Muscle layer of duodenum (tissue), 2 donors: Measurements from ENCODE around the gene TTBK2.
A peak's percentile ranks its signal among the peaks of the same experiment; 100 is the strongest.

Experiments
- H3K27ac ChIP-seq: one replicate; pipeline ENCODE4 v1.7.0; 2013; ENCODE audit warnings: mild to moderate bottlenecking, low read length
- H3K27me3 ChIP-seq: one replicate; pipeline ENCODE4 v1.7.0; 2013; ENCODE audit warnings: low read depth, mild to moderate bottlenecking, control low read depth, low read length
- H3K36me3 ChIP-seq, 2 donors: one replicate each; pipeline ENCODE4 v1.7.0; 2013; ENCODE audit warnings: low read length in 2 of 2, control low read depth in 1 of 2, mild to moderate bottlenecking in 1 of 2; ENCODE audit not compliant: insufficient read depth in 2 of 2, control insufficient read depth in 1 of 2
- H3K4me1 ChIP-seq, 2 donors: one replicate each; pipeline ENCODE4 v1.7.0; 2013; ENCODE audit warnings: low read length in 2 of 2, mild to moderate bottlenecking in 2 of 2, control low read depth in 1 of 2, moderate library complexity in 1 of 2; ENCODE audit not compliant: insufficient read depth in 2 of 2, control insufficient read depth in 1 of 2
- H3K4me3 ChIP-seq, 2 donors: one replicate each; pipeline ENCODE4 v1.7.0; 2013; ENCODE audit warnings: low read length in 2 of 2, low read depth in 1 of 2, mild to moderate bottlenecking in 1 of 2
- H3K9me3 ChIP-seq, 2 donors: one replicate each; pipeline ENCODE4 v1.7.0; 2013; ENCODE audit warnings: low read length in 2 of 2, control low read depth in 1 of 2, mild to moderate bottlenecking in 1 of 2; ENCODE audit not compliant: control insufficient read depth in 1 of 2
- donor health status: healthy.

The TTBK2 gene

DNA sequence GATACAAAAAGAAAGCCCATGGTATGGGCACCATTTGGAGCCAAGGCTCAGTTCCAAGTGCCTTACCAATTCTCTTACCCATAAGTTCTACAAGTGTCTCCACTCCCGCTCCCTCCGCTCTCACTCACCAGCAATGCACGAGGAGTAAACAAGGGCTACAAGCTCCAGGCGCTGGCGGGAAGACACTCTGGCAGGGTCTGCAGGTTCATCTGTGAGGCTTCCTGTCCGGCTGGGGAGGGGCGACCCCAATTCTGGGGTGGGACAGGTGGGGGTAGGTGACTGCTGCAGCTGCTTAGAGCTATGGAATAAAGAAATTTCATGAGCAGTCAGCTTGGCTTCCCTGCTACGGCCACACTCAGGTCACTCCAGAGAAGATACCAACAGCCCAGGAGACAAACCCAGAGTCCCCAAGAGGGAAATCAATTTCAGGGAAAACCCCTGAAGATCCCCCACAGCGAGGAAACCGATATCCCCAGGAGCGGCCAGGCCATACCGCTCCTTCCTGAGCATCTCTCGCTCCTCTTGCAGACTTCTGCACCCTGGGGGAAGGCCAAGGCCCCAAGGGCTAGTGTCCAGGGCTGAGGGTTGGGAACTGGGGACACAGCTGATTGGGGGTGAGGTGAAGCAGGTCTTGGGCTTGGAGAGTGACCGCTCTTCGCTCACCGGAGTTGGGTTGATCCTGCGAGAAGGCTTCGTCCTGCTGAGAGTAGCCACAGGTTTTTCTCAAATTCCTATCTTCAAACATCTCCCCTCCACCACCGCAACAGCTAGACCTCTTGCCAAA lies 185.0 kb downstream of the TTBK2 start:
- no peaks in the 10 kb centered on the region for H3K9me3 ChIP-seq
- H3K27me3 ChIP-seq = no peaks in the 10 kb centered on the region
- peaks cover 24 to 31% of the 10 kb centered on the region in 2 donors for H3K36me3 ChIP-seq
- H3K4me1 ChIP-seq = peaks cover 7 to 16% of the 10 kb centered on the region in 2 donors
- no peak overlapping the region for H3K27ac ChIP-seq
- peak overlapping the region; percentile 78 to 90 for H3K4me3 ChIP-seq

DNA sequence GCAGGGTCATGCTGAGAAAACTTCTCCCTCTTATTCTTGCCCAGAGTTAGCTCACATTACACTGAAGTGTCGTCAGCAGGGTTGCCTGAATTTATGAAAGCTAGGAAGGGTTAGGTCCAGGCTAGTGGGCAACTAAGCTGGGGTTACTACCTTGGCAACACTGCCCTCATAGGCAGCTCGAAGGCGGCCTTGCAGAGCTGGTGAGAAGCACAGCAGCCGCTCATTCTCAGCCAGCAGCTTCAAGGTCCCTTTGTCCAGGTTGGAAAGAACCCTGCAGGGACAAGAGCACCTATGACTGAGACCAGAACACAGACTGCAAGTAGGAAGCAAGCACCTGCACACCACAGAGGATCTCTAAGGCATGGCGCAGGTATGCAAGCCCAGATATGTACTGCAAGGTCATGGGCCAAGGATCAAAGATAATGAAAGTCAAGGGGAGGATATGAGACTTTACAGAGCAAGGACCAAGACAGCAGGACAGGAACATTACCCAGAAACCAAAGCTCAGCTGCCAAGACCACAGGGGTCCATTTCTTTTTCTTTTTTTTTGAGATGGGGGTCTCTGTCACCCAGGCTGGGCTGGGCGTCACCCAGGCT lies 186.4 kb downstream of the TTBK2 start:
- Histone ChIP-seq H3K4me3 (no peak overlapping the region), H3K27ac (no peak overlapping the region), H3K27me3 (no peaks in the 10 kb centered on the region), H3K9me3 (no peaks in the 10 kb centered on the region), H3K4me1 (peaks cover 7 to 16% of the 10 kb centered on the region in 2 donors), H3K36me3 (peaks cover 31 to 42% of the 10 kb centered on the region in 2 donors)

DNA sequence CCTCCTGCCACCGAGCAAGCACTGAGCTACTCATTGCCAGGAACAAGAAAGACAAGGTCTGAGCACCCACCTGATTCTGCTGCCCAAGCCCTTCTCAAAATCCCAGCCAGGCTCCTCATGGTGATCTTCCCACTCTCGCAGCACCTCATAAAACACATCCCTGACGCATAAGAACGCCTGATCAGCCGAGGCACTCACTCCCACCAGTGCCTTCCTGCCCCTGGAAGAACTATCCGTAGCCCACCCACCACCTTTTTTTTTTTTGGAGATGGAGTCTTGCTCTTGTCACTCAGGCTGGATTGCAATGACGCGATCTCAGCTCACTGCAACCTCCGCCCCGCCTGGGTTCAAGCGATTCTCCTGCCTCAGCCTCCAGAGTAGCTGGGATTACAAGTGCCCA lies 187.6 kb downstream of the TTBK2 start:
- Histone ChIP-seq H3K4me3 (no peak overlapping the region), H3K9me3 (no peaks in the 10 kb centered on the region), H3K4me1 (peaks cover 7 to 16% of the 10 kb centered on the region in 2 donors), H3K27ac (no peak overlapping the region), H3K36me3 (peaks cover 36 to 52% of the 10 kb centered on the region in 2 donors), H3K27me3 (no peaks in the 10 kb centered on the region)

DNA sequence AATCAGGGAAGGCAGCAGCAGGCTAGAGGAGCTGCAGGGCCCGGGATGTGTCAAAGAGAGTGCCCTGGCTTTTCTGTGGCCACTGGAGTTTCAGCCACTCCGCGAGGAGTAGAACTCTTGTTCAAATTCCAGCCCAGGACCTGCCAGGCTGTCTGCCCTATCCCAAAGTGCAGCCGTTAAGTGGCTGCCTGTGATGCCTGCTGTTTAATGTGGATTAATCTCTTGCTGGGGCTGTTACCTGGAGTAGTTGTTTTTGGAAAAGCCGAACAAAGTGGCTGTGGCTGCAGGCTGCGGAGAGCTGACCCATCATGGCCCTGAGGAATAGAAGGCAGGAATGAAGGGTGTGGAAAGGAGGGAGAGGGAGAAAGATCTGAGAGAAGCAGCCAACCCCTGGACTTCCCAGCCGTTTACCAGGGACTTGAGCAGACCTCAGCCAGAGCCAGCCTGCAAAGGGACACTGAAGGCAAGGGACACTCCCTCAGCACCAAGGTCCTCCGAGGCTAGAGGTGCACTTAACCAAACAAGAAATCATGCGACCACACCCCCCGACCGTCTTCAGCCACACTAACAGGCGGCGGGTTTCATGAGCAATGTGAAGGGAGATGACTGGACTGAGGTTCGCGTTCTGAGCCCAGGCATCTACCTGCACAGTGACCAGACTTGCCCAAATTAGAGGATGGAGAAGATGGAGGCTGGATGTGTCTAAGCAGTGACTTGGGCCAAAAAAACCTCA lies 188.3 kb downstream of the TTBK2 start:
- no peak overlapping the region for H3K27ac ChIP-seq
- H3K4me3 ChIP-seq = no peak overlapping the region
- H3K36me3 ChIP-seq = peaks cover 42 to 60% of the 10 kb centered on the region in 2 donors
- H3K9me3 ChIP-seq = no peaks in the 10 kb centered on the region
- H3K4me1 ChIP-seq = peaks cover 7 to 10% of the 10 kb centered on the region in 2 donors
- H3K27me3 ChIP-seq = no peaks in the 10 kb centered on the region

DNA sequence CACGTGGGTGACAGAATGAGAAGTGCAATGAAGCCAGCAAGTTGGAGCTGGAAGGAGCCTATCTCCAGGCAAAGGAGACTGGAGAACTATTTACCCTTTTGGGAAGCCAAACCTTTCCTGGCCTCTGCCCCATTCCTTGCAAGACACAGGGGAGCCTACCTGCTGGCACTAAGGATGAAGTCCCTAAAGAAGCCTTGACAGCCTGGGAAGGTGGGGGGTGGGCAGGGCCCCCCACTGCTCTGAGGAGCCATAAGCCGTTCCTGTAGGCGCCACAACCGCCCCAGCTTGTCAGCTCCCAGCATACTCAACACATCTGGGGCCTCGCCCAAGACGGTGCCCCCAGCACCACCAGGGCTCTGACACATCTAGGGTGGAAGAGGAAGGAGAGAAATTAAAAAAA lies 189.1 kb downstream of the TTBK2 start:
- peaks cover 49 to 68% of the 10 kb centered on the region in 2 donors for H3K36me3 ChIP-seq
- H3K27ac ChIP-seq = no peak overlapping the region
- H3K9me3 ChIP-seq = no peaks in the 10 kb centered on the region
- H3K4me1 ChIP-seq = peaks cover 7 to 10% of the 10 kb centered on the region in 2 donors
- no peaks in the 10 kb centered on the region for H3K27me3 ChIP-seq
- no peak overlapping the region for H3K4me3 ChIP-seq

DNA sequence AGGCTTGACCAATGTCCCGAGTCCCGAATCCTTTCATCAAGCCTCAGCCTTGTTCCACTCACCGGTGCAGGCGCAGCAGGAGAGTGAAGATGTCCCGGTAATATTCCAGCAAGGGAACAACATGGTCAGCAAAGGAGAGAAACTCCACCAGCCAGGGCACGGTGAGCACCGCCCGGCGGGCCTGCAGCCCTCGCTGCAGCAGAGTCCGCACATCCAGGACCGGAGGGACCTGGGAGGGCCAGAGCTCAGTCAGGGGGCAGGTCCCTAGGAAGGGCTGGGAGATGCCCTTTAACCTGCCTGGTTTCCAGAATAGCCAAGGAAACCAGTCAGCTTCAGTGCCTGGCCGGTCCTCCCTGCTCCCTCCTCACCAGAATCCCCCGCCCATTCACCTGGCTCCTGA lies 190.0 kb downstream of the TTBK2 start:
- H3K27me3 ChIP-seq = no peaks in the 10 kb centered on the region
- peaks cover 53 to 76% of the 10 kb centered on the region in 2 donors for H3K36me3 ChIP-seq

DNA sequence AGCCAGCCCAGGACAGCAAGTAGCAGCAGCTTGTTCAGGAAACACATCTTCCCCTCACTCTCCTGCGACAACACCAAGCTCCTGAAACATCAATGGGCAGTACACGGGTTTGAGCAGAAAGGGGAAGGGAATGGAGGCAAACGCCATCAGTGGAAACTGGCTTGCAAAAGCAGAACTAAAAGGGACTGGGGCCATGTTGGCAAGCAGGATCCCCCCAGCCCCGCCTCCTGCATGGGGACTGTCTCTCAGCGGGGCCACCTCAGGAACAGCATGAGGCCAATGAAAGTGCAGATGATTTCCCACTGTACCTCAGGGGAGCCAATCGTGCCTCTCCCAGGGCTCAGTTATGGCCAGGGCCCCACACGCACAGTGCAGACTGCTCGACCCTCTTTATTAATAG lies 190.4 kb downstream of the TTBK2 start:
- H3K27ac ChIP-seq = no peak overlapping the region
- no peaks in the 10 kb centered on the region for H3K4me1 ChIP-seq
- no peaks in the 10 kb centered on the region for H3K9me3 ChIP-seq
- no peak overlapping the region for H3K4me3 ChIP-seq
- peaks cover 55 to 80% of the 10 kb centered on the region in 2 donors for H3K36me3 ChIP-seq
- no peaks in the 10 kb centered on the region for H3K27me3 ChIP-seq

More for the DNA sequence above, 190.0 kb downstream of the TTBK2 start:
- Histone ChIP-seq H3K4me3 (no peak overlapping the region), H3K9me3 (no peaks in the 10 kb centered on the region), H3K27ac (no peak overlapping the region), H3K4me1 (peaks cover 3% of the 10 kb centered on the region in 2 donors)

DNA sequence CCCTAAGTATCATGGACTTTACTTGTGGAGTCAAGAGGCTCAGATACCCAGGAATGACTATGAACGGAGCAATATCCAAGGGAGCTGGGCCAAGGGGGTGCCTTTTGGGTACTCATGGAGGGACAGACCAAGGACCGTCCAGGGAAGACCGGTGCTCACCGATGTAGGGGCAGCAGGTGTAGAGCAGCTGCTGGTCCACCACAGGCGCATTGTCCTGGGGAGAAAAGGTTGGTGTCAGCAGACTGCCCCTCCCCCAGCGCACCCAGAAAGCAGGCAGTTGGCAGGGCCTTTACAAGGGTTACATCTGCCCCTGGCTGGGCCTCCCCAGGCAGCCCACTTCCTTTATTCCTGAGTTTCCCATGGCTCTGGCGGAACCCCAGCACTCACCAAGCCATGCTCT lies 191.2 kb downstream of the TTBK2 start:
- H3K9me3 ChIP-seq = no peaks in the 10 kb centered on the region
- no peak overlapping the region for H3K27ac ChIP-seq
- H3K4me1 ChIP-seq = no peaks in the 10 kb centered on the region
- peaks cover 62 to 87% of the 10 kb centered on the region in 2 donors for H3K36me3 ChIP-seq
- no peak overlapping the region for H3K4me3 ChIP-seq
- H3K27me3 ChIP-seq = no peaks in the 10 kb centered on the region

DNA sequence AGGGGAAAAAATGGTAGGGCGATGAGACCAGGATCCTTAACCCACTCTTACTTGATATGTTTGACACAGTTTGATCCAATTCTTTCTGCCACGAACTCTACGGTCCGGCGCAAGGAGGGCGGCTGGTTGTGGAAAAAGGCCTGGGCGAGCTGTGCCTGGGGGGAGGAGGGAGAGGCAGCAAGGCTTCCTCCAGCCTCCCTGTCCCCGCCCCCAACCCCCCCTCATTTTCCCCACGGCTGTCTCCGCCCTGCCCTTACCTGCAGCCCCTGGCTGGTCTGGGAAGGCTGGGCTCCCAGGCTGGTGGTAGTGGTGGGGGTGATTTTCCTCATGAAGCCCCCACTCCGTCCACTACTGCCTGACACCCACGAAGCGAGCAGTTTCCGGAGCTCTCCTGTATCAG lies 191.6 kb downstream of the TTBK2 start:
- Histone ChIP-seq H3K4me1 (no peaks in the 10 kb centered on the region), H3K9me3 (no peaks in the 10 kb centered on the region), H3K4me3 (no peak overlapping the region), H3K36me3 (peaks cover 59 to 87% of the 10 kb centered on the region in 2 donors), H3K27me3 (no peaks in the 10 kb centered on the region), H3K27ac (no peak overlapping the region)

DNA sequence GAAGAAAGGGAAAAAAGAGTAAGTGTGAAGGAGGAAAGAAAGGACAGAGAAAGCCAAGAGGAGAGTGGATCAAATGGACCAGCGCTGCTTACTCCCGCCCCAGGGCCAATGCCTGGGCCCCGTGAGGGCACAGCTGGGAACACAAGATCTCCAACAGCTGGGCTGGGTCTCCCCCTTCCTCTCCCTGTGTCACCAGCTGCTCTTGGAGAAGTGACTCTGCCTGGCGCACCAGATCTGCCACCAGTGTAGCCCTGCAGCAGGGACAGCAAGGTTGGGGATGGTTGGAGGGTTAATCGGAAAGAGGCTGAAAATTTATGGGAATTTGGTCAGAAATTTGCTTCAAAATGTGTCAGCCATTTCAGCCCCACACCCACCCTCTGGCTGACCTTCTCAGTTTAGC lies 192.0 kb downstream of the TTBK2 start:
- Histone ChIP-seq H3K4me1 (no peaks in the 10 kb centered on the region), H3K4me3 (no peak overlapping the region), H3K9me3 (no peaks in the 10 kb centered on the region), H3K27ac (no peak overlapping the region), H3K27me3 (no peaks in the 10 kb centered on the region), H3K36me3 (peaks cover 56 to 87% of the 10 kb centered on the region in 2 donors)

DNA sequence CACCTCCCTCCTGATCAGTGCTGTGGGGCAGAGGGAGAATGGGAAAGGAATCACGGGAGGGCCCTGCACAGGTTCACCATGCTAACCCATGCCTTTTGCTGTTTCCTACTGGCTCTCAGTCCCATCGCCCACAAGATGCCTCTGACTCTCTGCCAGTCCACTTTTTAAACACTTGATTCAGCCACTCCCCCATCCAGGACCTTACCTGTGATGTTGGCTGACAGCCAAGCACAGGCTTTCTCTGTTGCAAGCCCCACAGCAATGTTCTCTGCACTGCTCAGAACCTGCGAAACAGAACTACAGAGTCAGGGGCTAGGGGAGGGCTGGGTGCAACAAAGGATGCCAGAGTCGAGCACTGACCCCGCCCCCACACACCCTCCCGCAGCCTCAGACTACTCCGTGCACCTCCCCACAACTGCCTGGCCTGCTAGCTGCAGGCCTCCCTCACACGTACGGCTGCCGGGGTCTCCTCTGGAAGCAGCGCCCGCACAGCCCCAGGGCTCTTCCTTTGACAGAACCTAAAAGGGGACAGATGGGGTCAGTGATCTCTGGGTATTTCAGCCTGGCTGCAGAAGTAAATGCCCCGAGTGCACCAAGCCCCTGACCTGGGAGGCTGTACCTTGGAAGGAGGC lies 192.7 kb downstream of the TTBK2 start:
- no peaks in the 10 kb centered on the region for H3K4me1 ChIP-seq
- H3K9me3 ChIP-seq = no peaks in the 10 kb centered on the region
- no peaks in the 10 kb centered on the region for H3K27me3 ChIP-seq
- peaks cover 62 to 91% of the 10 kb centered on the region in 2 donors for H3K36me3 ChIP-seq
- no peak overlapping the region for H3K4me3 ChIP-seq
- H3K27ac ChIP-seq = no peak overlapping the region
